Measurements from ENCODE around the gene PLCL1.

PLCL1 gene

DNA sequence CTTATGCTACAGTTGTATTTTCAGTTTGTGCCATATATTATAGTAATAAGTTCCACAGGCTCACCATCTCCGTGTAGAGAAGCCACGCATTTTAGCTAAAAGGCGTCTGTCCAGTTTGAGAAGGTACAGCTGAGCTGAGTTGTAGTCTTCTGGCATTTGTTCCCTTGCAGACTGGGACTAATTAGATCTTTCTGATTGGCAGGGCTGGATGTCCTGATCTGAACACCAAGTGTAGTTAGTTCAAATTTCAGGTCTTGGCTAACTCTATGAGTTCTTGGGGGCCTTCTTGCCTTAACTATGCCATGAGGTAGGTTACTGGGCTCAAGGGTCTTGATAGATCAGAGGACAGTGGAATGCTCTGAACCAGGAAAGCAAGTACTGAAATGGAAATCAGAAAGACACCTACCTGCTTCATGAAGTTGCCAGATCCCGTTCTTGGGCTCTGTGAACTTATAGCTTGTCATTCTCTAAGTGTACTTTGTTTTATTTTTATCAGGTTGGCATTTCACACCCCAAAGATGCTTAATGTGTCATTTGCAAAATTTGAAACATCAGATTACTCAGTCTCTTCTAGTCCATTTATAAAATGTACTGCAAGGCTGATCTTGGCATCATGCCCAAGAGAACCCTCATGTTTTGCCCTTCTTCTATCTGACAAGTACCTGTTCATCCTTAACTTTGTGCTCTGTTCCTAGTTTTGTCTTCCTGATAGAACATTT lies 93.7 kb downstream of the PLCL1 start:
- Histone ChIP-seq H3K9me3 (ENCODE audit: low read length) (no peaks in the 10 kb centered on the region), H3K27ac (ENCODE audit: low read depth, low read length, poor library complexity, severe bottlenecking) (no peak overlapping the region), H3F3A (ENCODE audit: insufficient read depth, low read length) (no peaks in the 10 kb centered on the region), H3K36me3 (ENCODE audit: insufficient read depth, low read length) (no peaks in the 10 kb centered on the region), H3K4me3 (ENCODE audit: low read depth, low read length, poor library complexity, severe bottlenecking) (no peak overlapping the region), H3K9me2 (ENCODE audit: low read depth, low read length) (no peaks in the 10 kb centered on the region), H3K4me1 (ENCODE audit: insufficient read depth, low read length, severe bottlenecking) (no peaks in the 10 kb centered on the region), H3K27me3 (ENCODE audit: insufficient read depth, low read length) (no peaks in the 10 kb centered on the region), H3K79me2 (ENCODE audit: insufficient read depth, low read length) (no peaks in the 10 kb centered on the region), H2AFZ (ENCODE audit: low read length) (no peak overlapping the region), H3K4me2 (ENCODE audit: low read length) (no peak overlapping the region), H3K9ac (ENCODE audit: low read length) (no peak overlapping the region), H4K20me1 (ENCODE audit: insufficient read depth, low read length) (no peaks in the 10 kb centered on the region)
- TF ChIP-seq, protein P1, sequence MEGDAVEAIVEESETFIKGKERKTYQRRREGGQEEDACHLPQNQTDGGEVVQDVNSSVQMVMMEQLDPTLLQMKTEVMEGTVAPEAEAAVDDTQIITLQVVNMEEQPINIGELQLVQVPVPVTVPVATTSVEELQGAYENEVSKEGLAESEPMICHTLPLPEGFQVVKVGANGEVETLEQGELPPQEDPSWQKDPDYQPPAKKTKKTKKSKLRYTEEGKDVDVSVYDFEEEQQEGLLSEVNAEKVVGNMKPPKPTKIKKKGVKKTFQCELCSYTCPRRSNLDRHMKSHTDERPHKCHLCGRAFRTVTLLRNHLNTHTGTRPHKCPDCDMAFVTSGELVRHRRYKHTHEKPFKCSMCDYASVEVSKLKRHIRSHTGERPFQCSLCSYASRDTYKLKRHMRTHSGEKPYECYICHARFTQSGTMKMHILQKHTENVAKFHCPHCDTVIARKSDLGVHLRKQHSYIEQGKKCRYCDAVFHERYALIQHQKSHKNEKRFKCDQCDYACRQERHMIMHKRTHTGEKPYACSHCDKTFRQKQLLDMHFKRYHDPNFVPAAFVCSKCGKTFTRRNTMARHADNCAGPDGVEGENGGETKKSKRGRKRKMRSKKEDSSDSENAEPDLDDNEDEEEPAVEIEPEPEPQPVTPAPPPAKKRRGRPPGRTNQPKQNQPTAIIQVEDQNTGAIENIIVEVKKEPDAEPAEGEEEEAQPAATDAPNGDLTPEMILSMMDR (IDR thresholded peaks at IDR 0.05; ENCODE audit: low read length): no peak
- no peak for TF ChIP-seq EZH2 (IDR thresholded peaks at IDR 0.05; ENCODE audit: borderline replicate concordance, low read length)

DNA sequence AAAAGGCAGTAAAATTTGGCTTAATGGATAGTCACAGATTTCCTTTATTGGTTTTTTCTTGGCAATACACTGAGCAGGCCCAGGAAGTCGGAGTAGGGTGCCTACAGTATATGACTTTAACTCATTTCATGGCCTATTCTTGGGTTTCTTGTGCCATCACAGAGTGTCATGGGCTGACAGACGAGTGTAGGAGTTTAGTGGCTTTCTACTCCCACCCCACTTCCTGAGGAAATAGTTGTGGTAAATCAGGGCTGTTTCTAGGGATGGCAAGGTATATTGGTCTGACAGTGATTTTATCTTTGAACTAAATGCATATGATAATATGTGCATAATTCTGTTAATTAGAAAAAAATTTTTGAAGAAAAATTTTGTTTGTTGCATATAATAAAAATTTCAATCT lies 100.1 kb downstream of the PLCL1 start:
- Histone ChIP-seq H3K9ac (ENCODE audit: low read length) (no peak overlapping the region), H3K9me2 (ENCODE audit: low read depth, low read length) (no peaks in the 10 kb centered on the region), H3K79me2 (ENCODE audit: insufficient read depth, low read length) (no peaks in the 10 kb centered on the region), H3F3A (ENCODE audit: insufficient read depth, low read length) (no peaks in the 10 kb centered on the region), H4K20me1 (ENCODE audit: insufficient read depth, low read length) (no peaks in the 10 kb centered on the region), H3K27ac (ENCODE audit: low read depth, low read length, poor library complexity, severe bottlenecking) (no peak overlapping the region), H3K36me3 (ENCODE audit: insufficient read depth, low read length) (no peaks in the 10 kb centered on the region), H3K4me1 (ENCODE audit: insufficient read depth, low read length, severe bottlenecking) (no peaks in the 10 kb centered on the region), H3K4me3 (ENCODE audit: low read depth, low read length, poor library complexity, severe bottlenecking) (no peak overlapping the region), H2AFZ (ENCODE audit: low read length) (no peak overlapping the region), H3K27me3 (ENCODE audit: insufficient read depth, low read length) (no peaks in the 10 kb centered on the region), H3K9me3 (ENCODE audit: low read length) (no peaks in the 10 kb centered on the region), H3K4me2 (ENCODE audit: low read length) (no peak overlapping the region)
- TF ChIP-seq, protein P1 (IDR thresholded peaks at IDR 0.05; ENCODE audit: low read length): no peak
- no peak for TF ChIP-seq EZH2 (IDR thresholded peaks at IDR 0.05; ENCODE audit: borderline replicate concordance, low read length)

DNA sequence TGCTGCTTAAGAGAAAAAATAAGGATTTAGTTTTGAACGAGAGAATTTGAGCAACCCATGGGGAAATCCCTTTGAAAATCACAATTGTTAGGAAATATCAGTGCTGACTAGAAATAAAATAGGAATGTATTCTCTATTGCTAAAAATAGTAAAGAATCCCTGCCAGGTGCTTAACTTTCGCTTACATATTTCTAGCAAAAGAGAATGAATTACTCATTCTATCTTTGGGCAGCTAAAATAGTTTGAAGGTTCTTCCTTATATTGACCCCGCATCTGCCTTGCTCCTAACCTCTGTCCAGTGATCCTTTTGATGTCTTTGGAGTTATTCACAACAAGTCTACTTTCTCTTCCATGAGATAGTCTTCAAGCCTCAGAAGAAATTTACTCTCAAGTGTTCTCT lies 103.8 kb downstream of the PLCL1 start:
- H4K20me1 ChIP-seq (ENCODE audit: insufficient read depth, low read length): no peaks in the 10 kb centered on the region
- TF ChIP-seq, protein P1 (IDR thresholded peaks at IDR 0.05; ENCODE audit: low read length): no peak
- TF ChIP-seq EZH2 (IDR thresholded peaks at IDR 0.05; ENCODE audit: borderline replicate concordance, low read length): no peak
- no peak overlapping the region for H2AFZ ChIP-seq (ENCODE audit: low read length)
- no peaks in the 10 kb centered on the region for H3K36me3 ChIP-seq (ENCODE audit: insufficient read depth, low read length)
- H3F3A ChIP-seq (ENCODE audit: insufficient read depth, low read length): no peaks in the 10 kb centered on the region
- no peak overlapping the region for H3K27ac ChIP-seq (ENCODE audit: low read depth, low read length, poor library complexity, severe bottlenecking)
- H3K4me1 ChIP-seq (ENCODE audit: insufficient read depth, low read length, severe bottlenecking): no peaks in the 10 kb centered on the region
- H3K9me3 ChIP-seq (ENCODE audit: low read length): no peaks in the 10 kb centered on the region
- no peaks in the 10 kb centered on the region for H3K27me3 ChIP-seq (ENCODE audit: insufficient read depth, low read length)
- no peak overlapping the region for H3K4me2 ChIP-seq (ENCODE audit: low read length)
- no peak overlapping the region for H3K4me3 ChIP-seq (ENCODE audit: low read depth, low read length, poor library complexity, severe bottlenecking)
- H3K9ac ChIP-seq (ENCODE audit: low read length): no peak overlapping the region
- no peaks in the 10 kb centered on the region for H3K79me2 ChIP-seq (ENCODE audit: insufficient read depth, low read length)
- no peaks in the 10 kb centered on the region for H3K9me2 ChIP-seq (ENCODE audit: low read depth, low read length)
